Activated CD4-positive, CD25-positive, alpha-beta regulatory T cell treated with anti-CD3 and anti-CD28 coated beads, Interleukin-2, amount 50 U/mL, for 16 hours (primary cell): ENCODE data around the gene CAPRIN1.

Source experiments
- DNase-seq: peaks from one replicate; pipeline ENCODE4 v3.0.0-alpha.2; 2020; ENCODE audit warnings: low read depth, low spot score

Gene CAPRIN1

GRCh38 chr11:34145073-34145472, 93.5 kb downstream of the CAPRIN1 start:
- DNase-seq = no peak

GRCh38 chr11:34145847-34146381, 94.4 kb downstream of the CAPRIN1 start:
- no peak for DNase-seq

- no peak for DNase-seq
Measured at GRCh38 chr11:34146411-34146810, 94.9 kb downstream of the CAPRIN1 start.

- no peak for DNase-seq
Measured at GRCh38 chr11:34146866-34147265, 95.3 kb downstream of the CAPRIN1 start.

- no peak for DNase-seq
Measured at GRCh38 chr11:34147581-34147980, 96.0 kb downstream of the CAPRIN1 start.

- no peak for DNase-seq
Measured at GRCh38 chr11:34148504-34149165, 97.1 kb downstream of the CAPRIN1 start.

- no peak for DNase-seq
Measured at GRCh38 chr11:34149274-34149673, 97.7 kb downstream of the CAPRIN1 start.

- DNase-seq = no peak
Measured at GRCh38 chr11:34149786-34150185, 98.3 kb downstream of the CAPRIN1 start.

GRCh38 chr11:34150494-34151151, 99.1 kb downstream of the CAPRIN1 start:
- no peak for DNase-seq
